ENCODE measurements around the gene MIA3. TPM values are rescaled to one million over a fixed set of nuclear protein-coding genes. Genes with fewer than 3 reads are reported as not detected.
"Not testable (repeated sequence)": the region's sequence is repeated elsewhere in the genome, so short reads cannot be mapped to it uniquely, and the experiment has no call there.

The MIA3 gene
- total RNA-seq, 1 experiment from 2014 or later: 36.2 TPM

DNA sequence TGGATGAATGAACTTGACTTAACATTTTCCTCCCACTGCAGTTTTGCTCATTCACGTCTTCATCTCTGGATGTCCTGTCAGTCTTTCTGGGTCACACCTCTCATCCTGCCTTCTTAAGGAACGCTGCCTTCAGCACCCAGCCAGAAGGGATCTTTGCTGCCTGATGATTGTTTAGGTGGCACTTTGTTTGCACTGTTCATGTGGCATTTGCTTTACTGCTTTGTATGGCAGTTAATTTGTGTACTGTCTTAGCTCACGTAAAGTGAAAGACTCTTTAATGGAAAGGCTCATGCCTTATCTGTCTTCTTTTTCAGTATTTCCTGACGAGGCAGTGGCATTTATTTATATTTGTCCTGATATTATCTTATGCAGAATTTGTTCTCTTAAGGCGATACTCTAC is 4.9 kb downstream of the MIA3 start:
- no peak for DNase-seq (ENCODE audit: low read depth)

DNA sequence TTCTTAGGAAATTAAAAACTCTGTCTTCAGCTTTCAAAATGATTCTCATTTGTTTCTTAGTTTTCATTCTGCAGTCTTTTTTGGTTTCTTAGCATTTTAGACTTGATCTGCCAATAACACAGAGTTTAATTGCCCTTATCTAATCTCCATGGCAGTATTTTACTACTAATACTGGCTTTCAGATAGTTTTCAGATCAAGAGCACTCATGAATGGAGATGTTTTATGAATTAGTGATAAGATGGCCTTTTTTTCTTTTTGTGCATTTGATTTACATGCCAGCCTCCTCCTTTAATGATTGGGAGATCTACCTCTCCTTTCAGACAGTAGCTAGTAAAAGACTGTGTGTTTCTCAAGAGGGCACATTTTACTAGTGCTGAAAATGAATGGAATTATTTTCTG is 5.6 kb downstream of the MIA3 start:
- no peak for DNase-seq (ENCODE audit: low read depth)

DNA sequence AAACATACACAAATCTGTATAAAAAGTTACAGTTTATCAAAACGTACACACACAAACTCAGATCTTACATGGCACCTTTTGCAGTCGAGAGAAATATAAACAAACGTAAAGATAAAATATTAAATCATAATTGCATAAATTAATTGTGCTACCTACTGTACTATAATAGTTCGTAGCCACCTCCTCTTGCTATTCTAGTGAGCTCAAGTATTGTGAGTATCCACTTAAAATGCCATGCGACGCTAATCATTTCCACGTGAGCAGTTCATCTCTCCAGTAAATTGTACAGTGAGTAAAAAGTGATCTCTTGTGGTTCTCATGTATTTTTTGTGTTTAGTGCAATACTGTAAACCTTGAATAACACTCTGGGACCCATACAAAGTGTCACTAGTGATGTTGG is 6.3 kb downstream of the MIA3 start:
- no peak for DNase-seq (ENCODE audit: low read depth)

DNA sequence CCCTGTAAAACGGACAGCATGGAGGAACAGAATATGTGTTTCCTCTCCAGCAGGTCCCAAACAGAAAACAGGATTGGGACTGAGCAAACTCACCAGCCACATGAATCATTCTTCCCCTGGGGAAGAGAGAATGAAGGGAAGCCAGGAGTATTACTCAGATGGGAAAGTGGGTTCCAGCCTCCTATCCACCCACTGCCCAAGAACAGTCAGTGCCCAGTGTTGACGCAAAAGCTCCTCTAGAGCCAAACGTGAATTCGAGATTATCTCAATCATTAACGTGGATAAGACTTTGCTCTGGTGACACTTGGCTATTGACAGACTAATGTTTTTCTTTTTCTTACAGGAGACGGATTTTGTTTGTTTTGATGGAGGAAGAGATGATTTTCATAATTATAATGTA is 9.3 kb downstream of the MIA3 start:
- peak; percentile 68 for DNase-seq (ENCODE audit: low read depth)

DNA sequence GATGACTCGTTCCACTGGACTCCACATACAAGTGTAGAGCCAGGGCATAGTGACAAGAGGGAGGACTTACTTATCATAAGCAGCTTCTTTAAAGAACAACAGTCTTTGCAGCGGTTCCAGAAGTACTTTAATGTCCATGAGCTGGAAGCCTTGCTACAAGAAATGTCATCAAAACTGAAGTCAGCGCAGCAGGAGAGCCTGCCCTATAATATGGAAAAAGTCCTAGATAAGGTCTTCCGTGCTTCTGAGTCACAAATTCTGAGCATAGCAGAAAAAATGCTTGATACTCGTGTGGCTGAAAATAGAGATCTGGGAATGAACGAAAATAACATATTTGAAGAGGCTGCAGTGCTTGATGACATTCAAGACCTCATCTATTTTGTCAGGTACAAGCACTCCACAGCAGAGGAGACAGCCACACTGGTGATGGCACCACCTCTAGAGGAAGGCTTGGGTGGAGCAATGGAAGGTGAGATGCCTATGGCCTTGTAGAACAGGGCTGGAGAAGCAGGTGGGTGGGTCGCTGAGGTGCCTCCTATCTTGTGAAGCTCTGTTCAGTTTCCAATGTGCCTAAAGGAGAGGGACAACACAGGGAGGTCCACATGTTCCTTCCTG is 12.1 kb downstream of the MIA3 start:
- no peak for DNase-seq (ENCODE audit: low read depth)

DNA sequence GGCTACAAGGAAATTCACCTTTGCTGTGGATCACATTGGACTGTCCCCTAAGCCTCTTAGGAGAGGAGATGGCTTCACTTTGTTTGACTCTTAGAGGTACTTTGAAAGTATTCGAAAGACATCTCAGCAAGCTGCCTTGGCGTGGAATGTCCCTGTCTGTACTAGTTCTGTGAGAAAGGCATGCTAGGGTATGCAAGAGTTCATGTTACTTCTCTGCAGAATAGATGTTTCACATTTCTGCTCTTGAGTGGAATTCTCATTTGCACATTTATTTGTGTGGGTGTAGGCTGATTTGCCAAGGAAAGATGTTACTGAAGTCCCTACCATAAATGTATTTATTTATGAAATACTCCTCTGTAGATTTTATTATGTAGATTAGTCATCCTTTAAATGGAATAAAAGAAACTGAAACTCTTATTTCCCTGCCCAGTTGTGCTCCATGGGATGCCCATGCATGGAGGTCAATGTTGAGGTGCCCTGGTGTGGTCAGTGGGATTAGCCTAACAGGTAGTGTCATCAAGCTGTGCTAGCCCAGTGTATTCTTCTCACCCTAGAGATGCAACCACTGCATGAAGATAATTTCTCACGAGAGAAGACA is 13.8 kb downstream of the MIA3 start:
- no peak for DNase-seq (ENCODE audit: low read depth)

DNA sequence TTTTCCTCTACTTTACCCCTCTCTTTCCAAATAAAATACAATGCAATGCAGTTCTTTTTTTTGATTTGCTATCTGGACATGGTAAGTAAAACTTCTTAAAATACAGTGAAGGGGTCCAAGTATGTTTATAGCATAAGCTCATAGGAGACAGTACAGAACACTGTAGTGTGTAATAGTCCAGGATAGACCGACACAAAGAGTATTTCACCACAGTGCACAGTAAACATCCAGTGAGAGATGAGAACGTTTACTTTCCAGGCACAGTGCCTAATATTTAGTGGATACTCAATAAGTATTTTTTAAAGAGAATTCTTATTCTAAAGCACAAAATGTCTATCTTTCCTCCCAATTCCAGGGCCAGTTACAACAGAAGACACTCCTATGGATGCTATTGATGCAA is 14.9 kb downstream of the MIA3 start:
- no peak for DNase-seq (ENCODE audit: low read depth)

DNA sequence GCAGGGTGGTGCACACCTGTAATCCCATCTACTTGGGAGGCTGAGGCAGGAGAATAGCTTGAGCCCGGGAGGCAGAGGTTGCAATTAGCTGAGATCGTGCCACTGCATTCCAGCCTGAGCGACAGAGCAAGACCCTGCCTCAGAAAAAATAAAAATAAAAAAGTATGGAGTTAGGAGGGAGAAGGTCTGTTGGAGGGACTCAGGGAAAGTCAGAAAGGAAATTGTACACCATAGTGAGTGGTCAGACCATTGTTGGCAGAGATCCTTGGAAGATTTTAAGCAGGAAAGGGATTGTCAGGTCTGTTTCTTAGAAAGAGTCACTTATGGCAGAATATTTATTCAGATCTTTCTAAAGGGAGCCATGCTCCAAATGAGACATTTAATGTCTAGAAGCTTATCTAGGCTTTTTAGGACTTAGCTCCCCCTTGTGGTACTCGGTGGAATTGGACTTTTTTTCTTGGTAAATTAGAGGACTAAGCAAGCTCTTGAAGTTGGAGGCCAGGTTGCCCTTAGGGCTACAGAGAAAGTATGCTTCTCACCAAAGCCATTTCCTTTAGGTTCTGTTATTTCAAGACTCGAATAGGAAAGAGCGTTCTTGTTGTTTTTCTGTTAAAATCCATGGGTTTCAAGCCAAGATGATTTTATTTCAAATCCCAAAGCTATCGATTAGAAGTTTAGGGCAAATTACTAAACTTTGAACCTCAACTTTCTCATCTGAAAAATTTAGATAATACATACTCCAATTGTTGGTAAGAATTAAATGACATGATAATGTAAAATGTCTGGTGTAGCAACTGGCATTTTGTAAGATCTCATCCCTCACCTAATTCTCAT is 16.5 kb downstream of the MIA3 start:
- DNase-seq (ENCODE audit: low read depth): peak; percentile 74

DNA sequence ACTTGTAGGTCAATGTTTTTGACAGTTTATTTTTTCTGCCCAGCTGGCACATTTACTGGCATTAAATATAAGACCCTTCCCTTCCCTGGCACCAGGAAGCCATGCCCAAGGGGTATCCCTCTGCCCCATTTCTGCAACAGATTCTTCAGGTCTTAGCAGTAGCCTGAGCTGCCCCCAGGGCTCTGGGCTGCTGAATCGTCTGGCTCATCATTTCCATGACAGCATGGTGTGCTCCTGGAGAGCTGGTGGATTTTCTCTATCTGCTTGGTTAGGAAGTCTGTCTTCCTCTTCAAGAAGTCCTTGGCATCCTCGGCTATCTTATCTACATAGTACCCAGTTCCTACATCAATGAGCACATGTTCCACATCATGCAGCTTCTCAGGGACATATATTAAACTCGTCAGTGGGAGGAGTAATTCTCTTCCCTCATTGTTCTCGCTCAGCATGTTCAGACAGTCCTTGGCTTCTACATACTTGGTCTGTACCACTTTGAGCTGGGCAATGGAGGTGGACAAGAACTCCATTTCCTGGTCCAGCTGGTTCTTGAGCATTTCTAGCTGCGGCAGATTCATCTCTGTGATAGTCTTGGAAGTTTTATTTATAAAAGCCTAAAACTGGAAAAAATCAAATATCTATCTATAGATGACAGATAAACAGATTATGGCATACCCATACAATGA is 23.5 kb downstream of the MIA3 start:
- DNase-seq (ENCODE audit: low read depth): no peak

DNA sequence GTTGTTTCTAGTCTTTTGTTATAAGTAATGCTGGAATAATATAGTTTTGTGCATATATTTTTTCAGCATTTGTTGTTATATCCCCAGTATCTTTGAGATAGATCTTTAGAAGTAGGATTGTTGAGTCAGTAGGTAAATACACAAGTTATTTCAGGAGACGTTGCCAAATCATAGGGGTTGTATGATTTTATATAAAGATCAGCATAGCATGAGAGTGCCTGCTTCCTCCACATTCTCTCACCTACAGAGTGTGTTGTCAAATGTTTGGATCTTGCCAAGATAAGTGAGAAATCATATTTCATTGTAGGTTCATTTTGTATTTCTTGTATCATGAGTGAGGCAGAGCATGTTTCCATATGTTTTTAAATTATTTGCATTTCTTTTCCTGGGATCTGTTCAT is 24.6 kb downstream of the MIA3 start:
- no peak for DNase-seq (ENCODE audit: low read depth)

DNA sequence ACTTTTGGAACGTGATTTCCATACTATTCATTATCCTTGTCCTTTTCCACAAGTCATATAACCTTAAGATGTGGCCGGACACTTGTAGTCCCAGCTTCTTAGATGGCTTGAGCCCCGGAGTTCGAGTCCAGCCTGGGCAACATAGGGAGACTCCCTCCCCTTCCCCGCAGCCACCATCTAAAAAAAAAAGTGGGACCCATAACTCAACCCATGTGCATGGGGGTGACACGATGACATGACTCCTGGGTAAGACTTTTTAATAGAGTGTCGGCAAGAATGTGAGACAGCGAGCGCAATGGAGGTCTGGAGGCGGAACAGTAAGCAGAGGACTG is 25.7 kb downstream of the MIA3 start:
- DNase-seq (ENCODE audit: low read depth): no peak

DNA sequence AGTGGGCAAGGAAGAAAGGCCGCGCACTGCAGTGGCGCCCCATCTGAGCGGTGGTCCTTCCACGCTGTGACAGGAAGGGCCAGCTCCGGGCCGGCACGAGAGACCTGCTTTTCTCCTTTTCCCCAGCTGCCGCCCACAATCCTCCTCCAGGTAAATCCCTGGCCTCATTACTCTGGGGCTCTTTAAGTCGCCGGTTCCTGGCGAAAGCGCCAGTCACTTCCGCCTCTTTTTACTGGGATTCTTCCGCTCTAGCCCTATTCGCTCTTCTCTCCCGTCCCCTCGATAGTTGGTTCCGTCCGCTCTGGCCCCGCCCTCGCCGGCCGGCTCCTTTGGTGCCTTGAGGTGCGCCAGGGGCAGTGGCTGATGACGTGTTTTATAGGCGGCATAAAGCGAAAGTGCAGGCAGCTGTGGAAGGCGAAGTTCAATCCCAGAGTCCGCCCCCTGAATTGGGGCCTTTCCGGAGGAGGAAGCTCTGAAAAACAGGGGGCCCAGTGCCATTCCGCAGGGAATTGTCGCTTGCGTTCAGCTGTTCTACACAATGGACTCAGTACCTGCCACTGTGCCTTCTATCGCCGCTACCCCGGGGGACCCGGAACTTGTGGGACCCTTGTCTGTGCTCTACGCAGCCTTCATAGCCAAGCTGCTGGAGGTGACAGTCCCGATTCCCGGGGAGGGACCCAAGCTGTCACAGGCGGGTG is 26.2 kb downstream of the MIA3 start:
- peak; percentile 99 for DNase-seq (ENCODE audit: low read depth)

DNA sequence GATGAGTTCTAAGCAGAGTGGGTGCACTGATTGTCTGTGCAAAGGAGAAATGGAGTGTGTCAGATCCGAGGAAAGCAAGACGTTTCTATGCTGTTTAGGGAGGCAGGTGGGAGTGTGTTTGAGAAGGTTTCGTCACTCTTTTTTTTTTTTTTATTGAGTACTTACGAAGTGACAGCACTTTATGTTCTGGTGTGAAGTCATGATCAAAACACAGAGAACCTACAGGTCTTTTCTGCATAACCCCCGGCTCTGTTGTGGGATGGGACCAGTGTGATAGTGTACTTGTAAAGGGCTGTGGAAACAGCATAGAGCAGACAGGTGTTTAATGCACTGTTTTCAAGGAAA is 26.7 kb downstream of the MIA3 start:
- DNase-seq (ENCODE audit: low read depth): no peak

DNA sequence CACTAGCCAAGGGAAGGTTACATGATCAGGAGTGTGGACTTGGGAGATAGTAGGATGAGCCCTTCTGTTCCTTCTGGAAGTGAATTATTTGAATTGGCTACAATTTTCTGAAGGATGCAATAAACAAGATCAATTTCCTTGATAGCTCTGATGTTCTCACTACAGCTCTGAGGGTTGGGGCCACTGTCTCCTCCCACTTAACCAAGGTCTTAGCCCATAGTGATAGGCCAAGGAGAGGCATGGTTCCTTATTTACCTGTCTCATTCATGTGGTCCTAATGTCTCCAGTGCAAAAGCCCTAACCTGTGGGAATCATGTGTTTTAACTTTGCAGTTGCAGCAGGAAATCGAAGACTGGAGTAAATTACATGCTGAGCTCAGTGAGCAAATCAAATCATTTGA is 34.8 kb downstream of the MIA3 start:
- no peak for DNase-seq (ENCODE audit: low read depth)

DNA sequence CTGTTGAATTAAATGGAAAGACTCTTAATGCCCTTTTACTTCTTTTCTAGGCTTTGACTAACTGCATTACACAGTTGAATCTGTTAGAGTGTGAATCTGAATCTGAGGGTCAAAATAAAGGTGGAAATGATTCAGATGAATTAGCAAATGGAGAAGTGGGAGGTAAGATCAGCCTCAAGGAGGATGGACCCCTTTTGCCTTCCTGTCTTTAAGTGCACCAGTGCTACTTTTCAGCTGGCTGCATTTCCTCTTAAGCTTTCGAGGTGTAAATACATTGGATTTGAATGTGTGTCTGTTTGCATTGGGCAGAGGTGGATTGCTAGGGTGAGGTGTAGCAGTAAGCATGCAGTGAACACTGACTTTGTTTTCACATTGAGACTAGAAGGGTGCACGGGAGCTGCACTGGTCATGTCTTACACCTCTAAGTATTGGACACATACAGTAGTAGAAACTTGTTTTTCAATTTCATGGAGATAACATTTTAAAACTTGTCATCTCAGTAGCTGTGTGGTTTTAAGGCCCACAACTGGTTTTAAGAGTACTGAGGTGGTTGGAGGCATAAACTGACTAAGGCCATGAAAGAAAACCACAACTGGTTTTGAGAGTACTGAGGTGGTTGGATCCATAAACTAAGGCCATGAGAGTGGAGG is 35.4 kb downstream of the MIA3 start:
- no peak for DNase-seq (ENCODE audit: low read depth)

DNA sequence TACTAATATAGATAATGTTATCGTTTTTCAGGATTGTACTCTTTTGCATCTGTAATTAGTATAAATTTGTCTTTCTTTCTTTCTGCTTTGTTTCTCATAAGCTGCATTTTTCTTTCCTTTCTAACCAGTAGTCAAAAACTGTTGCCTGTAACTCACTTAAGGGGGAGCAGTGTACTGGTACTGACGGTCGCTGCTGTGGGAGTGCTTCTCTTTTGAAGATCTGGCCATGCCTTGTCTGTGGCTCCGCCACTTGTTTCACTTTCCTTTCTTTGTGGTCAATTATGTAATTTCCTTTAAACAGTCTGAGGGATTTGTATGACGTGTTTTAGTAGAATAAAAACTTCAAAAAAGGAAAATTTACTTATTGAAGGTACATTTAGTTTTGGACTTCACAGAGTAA is 37.0 kb downstream of the MIA3 start:
- peak; percentile 61 for DNase-seq (ENCODE audit: low read depth)

DNA sequence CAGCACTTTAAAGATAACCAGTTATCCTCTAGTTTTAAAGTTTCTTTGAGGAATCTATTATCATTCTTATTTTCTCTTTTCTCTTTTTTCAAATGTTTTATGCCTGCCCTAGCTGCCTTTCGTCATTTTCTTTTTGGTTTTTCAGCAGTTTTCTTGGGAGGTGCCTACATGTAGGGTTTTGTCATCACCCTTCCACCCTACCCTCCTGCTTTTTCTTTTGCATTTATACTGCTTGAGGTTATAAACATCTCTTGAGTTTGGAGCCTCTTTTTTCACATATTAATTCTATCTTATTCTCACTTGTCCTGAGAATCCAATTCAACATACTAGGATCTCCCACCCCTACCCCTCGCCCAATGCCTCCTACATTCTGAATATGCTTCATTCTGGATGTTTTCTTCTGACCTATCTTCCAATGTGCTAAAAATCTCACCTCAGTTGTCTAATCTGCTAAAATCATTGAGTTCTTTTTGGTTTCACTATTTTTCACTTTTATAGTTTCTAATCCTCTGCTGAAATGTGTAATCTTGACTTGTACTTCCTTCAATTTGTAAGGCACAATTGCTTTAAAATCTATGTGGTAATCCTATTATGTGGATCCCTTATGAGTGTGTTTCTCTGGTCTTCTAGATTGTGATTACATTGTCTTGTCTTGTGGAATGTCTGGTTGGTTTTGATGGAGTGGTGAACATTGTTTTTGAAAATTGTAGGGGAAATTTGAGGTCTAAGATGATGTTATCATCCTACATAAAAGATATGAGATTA is 38.7 kb downstream of the MIA3 start:
- DNase-seq (ENCODE audit: low read depth): no peak

DNA sequence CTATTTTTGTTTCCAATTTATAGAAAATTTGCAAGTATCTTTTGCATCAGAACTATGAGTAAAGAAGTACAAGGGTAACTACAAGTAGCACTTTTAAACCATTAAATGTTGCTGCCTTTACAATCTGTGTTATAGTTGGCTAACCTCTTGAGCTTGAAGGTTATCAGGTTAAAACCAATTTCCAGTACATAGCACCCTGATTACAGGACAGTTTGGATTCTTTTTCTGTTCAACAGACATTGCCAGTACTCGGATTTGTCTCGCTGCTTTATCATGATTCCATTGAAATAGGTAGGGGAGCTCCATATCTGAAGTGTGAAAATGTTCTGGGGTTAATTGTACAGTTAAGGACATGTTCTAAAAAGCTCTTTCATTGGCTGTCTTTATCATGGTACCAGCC is 40.0 kb downstream of the MIA3 start:
- DNase-seq (ENCODE audit: low read depth): no peak

DNA sequence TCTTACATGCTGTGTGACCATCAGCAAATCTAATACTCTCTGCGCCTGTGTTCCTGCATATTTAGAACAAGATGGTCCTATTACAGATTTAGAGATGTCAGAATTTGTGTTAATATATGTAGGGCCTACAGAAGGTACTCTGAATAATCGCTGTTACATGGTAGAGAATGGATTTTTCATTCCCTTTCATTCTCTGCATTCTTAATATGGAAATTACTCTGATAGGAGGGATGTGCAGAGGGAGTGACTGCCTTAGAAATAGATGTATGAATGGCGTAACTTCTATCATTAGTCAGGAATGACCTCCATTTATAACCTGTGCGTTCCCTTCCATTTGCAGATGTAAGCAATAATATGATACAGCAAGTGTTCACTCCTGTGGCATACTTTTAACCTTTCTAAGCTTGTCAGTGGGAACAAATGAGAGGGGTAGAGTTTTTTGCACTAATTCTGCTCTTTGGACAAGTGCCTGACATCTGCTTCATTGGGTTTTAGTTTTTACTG is 45.6 kb downstream of the MIA3 start:
- DNase-seq (ENCODE audit: low read depth): no peak

DNA sequence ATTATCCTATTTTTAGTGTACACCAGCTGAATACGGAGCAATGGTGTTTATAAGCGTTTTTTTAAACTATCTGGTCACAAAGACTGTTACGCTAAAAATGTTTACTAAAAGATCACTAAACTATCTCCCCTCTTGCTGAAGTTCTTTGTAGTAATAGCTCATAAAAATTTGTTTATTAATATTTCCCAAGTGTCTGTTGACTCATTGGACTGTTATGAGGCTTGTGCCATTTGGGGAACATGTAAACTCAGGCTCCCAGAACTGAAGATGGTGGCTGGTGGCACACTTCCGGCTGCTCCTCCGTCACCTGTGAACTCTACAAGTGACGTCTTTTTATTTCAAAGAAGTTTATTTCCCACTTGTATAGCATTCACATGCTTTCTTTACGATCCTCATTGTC is 48.1 kb downstream of the MIA3 start:
- no peak for DNase-seq (ENCODE audit: low read depth)

DNA sequence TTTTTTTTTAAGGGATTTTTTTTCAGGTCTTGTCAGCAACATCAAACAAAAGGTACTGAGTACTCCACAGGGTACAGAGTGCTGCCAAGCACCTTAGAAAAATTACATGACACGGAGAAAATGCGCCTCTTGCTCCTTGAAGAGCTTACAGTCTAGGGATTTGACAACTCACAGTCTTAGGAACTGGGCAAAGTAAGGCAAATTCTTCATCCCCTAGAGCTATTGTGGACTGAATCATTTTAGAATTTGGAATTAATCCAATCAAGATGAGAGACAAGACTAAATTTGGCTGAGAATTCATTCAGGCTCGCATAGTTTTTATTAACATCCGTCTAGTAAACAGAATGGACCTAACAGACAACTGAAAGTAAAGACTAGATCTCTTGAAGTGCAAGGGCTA is 50.3 kb downstream of the MIA3 start:
- not testable (repeated sequence) for DNase-seq (ENCODE audit: low read depth)
